Gastrocnemius medialis (tissue), 4 donors: ENCODE results near the gene TVP23C. TPM values are rescaled to one million over a fixed set of nuclear protein-coding genes. Genes with fewer than 3 reads are reported as not detected.

ENCODE experiments used
- ATAC-seq, 2 donors: fragments of 150-250 bp; one replicate each; pipeline ENCODE4 v1.9.1; 2016
- DNase-seq, 2 donors: peaks; one replicate each; pipeline ENCODE4 v3.0.0-alpha.2; 2019
- H3K27ac ChIP-seq, 4 donors: fragments of 200-600 bp; sonication (generic); 1 replicate in 1 of 4; 2 replicates in 3 of 4; pipeline ENCODE4 v1.5.1; 2016 to 2018; ENCODE audit warnings: mild to moderate bottlenecking in 2 of 4, moderate library complexity in 1 of 4
- H3K27me3 ChIP-seq, 3 donors: fragments of 200-600 bp; sonication (generic) in 2 of 3; 1 replicate in 1 of 3; 2 replicates in 2 of 3; pipeline versions ENCODE4 v1.5.1 to v1.6.0; 2016 to 2019; ENCODE audit warnings: mild to moderate bottlenecking in 1 of 3, moderate library complexity in 1 of 3
- H3K36me3 ChIP-seq, 2 donors: fragments of 200-600 bp; sonication (generic) in 1 of 2; one replicate each; pipeline ENCODE4 v1.5.1; 2017 to 2018
- H3K4me1 ChIP-seq, 2 donors: fragments of 200-600 bp; sonication (generic) in 1 of 2; one replicate each; pipeline ENCODE4 v1.5.1; 2016 to 2017; ENCODE audit warnings: mild to moderate bottlenecking in 2 of 2
- H3K4me3 ChIP-seq, 4 donors: fragments of 200-600 bp; sonication (generic) in 3 of 4; 1 replicate in 1 of 4; 2 replicates in 3 of 4; pipeline ENCODE4 v1.5.1; 2016 to 2019; ENCODE audit warnings: mild to moderate bottlenecking in 2 of 4
- H3K9me3 ChIP-seq, 3 donors: fragments of 200-600 bp; sonication (generic) in 2 of 3; 1 replicate in 1 of 3; 2 replicates in 2 of 3; pipeline ENCODE4 v1.5.1; 2016 to 2019
- CTCF ChIP-seq, 5 experiments: fragments of 450-650 bp in 3 of 5; fragments of 200-600 bp in 2 of 5; sonication (generic) in 2 of 5; IDR thresholded peaks in 4 of 5; conservative IDR thresholded peaks in 1 of 5; 1 replicate in 4 of 5; 2 replicates in 1 of 5; pipeline ENCODE4 v1.5.1; 2016 to 2019; ENCODE audit warnings: antibody characterized with exemption in 5 of 5, mild to moderate bottlenecking in 3 of 5, moderate library complexity in 3 of 5
- POLR2A ChIP-seq, 2 donors: fragments of 450-650 bp; IDR thresholded peaks; one replicate each; pipeline ENCODE4 v1.6.1; 2017; ENCODE audit warnings: antibody characterized with exemption in 2 of 2, mild to moderate bottlenecking in 2 of 2, moderate library complexity in 2 of 2
- in situ Hi-C, 4 donors: fragments of 200-750 bp; cut with MboI; loops; one replicate each; pipeline versions ENCODE4 v1.15.0 to v1.8.0; 2017; ENCODE audit warnings: low sequenced_read_pairs in 4 of 4
- intact Hi-C: fragments of 100-400 bp; cut with DNase I; formaldehyde crosslinking; loops from one replicate; pipeline ENCODE4 v1.15.1; 2023; ENCODE audit warnings: low total_unique reads
- total RNA-seq, 4 donors: library from RNA; depleted of rRNA; stranded (reverse); fragments of >200 nt; gene quantifications; one replicate each; pipeline versions ENCODE4 v1.1.0 to v1.2.3, GENCODE V29; 2016

Gene TVP23C
- total RNA-seq, 4 donors from 2014 or later, result 1.2 to 4.2 (median 1.7) TPM; not detected in 1

- DNase-seq (no peak), ATAC-seq (no peak)
- H3K4me3 ChIP-seq, result no peak overlapping the region
- no peaks in the 10 kb centered on the region for H3K36me3 ChIP-seq
- in situ Hi-C loops, result loop anchor here (5.0 to 25.0 kb wide), 4 partner anchors 89 to 246 kb away; no protein-coding TSS in a partner anchor
- H3K27ac ChIP-seq, result no peak overlapping the region
- H3K27me3 ChIP-seq, result no peaks in the 10 kb centered on the region
- no peak for TF ChIP-seq POLR2A (IDR thresholded peaks at IDR 0.05)
- no peak for TF ChIP-seq CTCF (IDR thresholded peaks at IDR 0.05 in 4 of 5, conservative IDR thresholded peaks at IDR 0.05 in 1 of 5)
- intact Hi-C loops, result loop anchor here (2.0 to 5.0 kb wide), 3 partner anchors 71 to 151 kb away; no protein-coding TSS in a partner anchor
- H3K9me3 ChIP-seq, result no peaks in the 10 kb centered on the region
- H3K4me1 ChIP-seq, result peaks cover 13 to 17% of the 10 kb centered on the region in 2 donors
Observed at GRCh38 chr17:15503731-15504130, 59.6 kb downstream of the TVP23C start.

- H3K36me3 ChIP-seq, result no peaks in the 10 kb centered on the region
- ATAC-seq (peak; percentile 83), DNase-seq (peak; percentile 82 to 86)
- intact Hi-C loops, result loop anchor here (1.0 to 5.0 kb wide), 5 partner anchors 45 to 241 kb away; no protein-coding TSS in a partner anchor
- H3K4me3 ChIP-seq, result peak overlapping the region; percentile 12 to 42 (median 34)
- no peaks in the 10 kb centered on the region for H3K27me3 ChIP-seq
- TF ChIP-seq CTCF (IDR thresholded peaks at IDR 0.05 in 4 of 5, conservative IDR thresholded peaks at IDR 0.05 in 1 of 5), result peak; percentile 87 to 93 (median 90)
- TF ChIP-seq POLR2A (IDR thresholded peaks at IDR 0.05), result peak in 1 of 2 donors; percentile 4
- H3K4me1 ChIP-seq, result peaks cover 8 to 14% of the 10 kb centered on the region in 2 donors
- in situ Hi-C loops, result loop anchor here (5.0 to 25.0 kb wide), 4 partner anchors 88 to 245 kb away; no protein-coding TSS in a partner anchor
- H3K27ac ChIP-seq, result peak overlapping the region; percentile 51 to 68 (median 62)
- no peaks in the 10 kb centered on the region for H3K9me3 ChIP-seq
Observed at GRCh38 chr17:15502369-15503112, 60.7 kb downstream of the TVP23C start.

GRCh38 chr17:15501793-15502192, 61.5 kb downstream of the TVP23C start:
- Histone ChIP-seq H3K4me3 (peak overlapping the region in 1 of 4 donors; percentile 29), H3K4me1 (peaks cover 13 to 21% of the 10 kb centered on the region in 2 donors), H3K27me3 (no peaks in the 10 kb centered on the region), H3K27ac (peak overlapping the region; percentile 51 to 68 (median 62)), H3K36me3 (no peaks in the 10 kb centered on the region), H3K9me3 (no peaks in the 10 kb centered on the region)
- DNase-seq (peak; percentile 36 to 54), ATAC-seq (peak; percentile 42 to 59)
- intact Hi-C loops, result loop anchor here (1.0 to 5.0 kb wide), 5 partner anchors 44 to 240 kb away; no protein-coding TSS in a partner anchor
- in situ Hi-C loops, result loop anchor here (5.0 to 25.0 kb wide), 4 partner anchors 87 to 244 kb away; no protein-coding TSS in a partner anchor
- no peak for TF ChIP-seq POLR2A (IDR thresholded peaks at IDR 0.05)
- TF ChIP-seq CTCF (IDR thresholded peaks at IDR 0.05 in 4 of 5, conservative IDR thresholded peaks at IDR 0.05 in 1 of 5), result no peak

- DNase-seq (no peak), ATAC-seq (no peak)
- H3K9me3 ChIP-seq, result no peaks in the 10 kb centered on the region
- peak overlapping the region; percentile 51 to 68 (median 62) for H3K27ac ChIP-seq
- H3K36me3 ChIP-seq, result no peaks in the 10 kb centered on the region
- in situ Hi-C loops (loop anchor here (5.0 to 25.0 kb wide), 4 partner anchors 86 to 244 kb away; no protein-coding TSS in a partner anchor), intact Hi-C loops (loop anchor here (5.0 kb wide), 2 partner anchors 69 to 149 kb away; no protein-coding TSS in a partner anchor)
- H3K27me3 ChIP-seq, result no peaks in the 10 kb centered on the region
- no peak overlapping the region for H3K4me3 ChIP-seq
- H3K4me1 ChIP-seq, result peaks cover 18 to 26% of the 10 kb centered on the region in 2 donors
- TF ChIP-seq POLR2A (IDR thresholded peaks at IDR 0.05) (no peak), CTCF (IDR thresholded peaks at IDR 0.05 in 4 of 5, conservative IDR thresholded peaks at IDR 0.05 in 1 of 5) (no peak)
Observed at GRCh38 chr17:15501282-15501681, 62.0 kb downstream of the TVP23C start.
